ENCODE results near the gene EMX1.

Gene EMX1

DNA sequence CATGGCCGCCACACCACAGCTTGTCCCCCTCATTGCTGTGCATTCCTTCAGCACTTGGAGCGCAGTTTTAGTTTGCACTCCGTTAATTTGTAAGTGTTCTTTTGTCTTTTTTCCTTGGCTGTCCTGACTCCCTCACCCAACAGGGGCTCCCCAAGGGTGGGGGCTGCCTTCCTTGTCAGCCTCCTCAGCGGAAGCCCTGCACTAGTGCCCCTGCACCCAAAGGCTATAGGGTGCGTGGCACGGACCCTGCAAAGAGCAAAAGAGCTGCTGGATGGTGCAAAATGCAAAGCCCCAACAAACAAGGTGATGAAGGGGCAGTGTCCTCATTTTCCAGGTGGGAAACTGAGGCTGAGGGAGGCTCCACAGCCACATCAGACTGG is 46.8 kb downstream of the EMX1 start:
- H3K4me3 ChIP-seq (replicated peaks; ENCODE audit: insufficient read depth, low read length): no peak overlapping the region
- H3K27ac ChIP-seq (replicated peaks): no peak overlapping the region
- DNase-seq (ENCODE audit: low read depth in 1 of 2, low spot score in 1 of 2): no peak
- TF ChIP-seq, protein P1, sequence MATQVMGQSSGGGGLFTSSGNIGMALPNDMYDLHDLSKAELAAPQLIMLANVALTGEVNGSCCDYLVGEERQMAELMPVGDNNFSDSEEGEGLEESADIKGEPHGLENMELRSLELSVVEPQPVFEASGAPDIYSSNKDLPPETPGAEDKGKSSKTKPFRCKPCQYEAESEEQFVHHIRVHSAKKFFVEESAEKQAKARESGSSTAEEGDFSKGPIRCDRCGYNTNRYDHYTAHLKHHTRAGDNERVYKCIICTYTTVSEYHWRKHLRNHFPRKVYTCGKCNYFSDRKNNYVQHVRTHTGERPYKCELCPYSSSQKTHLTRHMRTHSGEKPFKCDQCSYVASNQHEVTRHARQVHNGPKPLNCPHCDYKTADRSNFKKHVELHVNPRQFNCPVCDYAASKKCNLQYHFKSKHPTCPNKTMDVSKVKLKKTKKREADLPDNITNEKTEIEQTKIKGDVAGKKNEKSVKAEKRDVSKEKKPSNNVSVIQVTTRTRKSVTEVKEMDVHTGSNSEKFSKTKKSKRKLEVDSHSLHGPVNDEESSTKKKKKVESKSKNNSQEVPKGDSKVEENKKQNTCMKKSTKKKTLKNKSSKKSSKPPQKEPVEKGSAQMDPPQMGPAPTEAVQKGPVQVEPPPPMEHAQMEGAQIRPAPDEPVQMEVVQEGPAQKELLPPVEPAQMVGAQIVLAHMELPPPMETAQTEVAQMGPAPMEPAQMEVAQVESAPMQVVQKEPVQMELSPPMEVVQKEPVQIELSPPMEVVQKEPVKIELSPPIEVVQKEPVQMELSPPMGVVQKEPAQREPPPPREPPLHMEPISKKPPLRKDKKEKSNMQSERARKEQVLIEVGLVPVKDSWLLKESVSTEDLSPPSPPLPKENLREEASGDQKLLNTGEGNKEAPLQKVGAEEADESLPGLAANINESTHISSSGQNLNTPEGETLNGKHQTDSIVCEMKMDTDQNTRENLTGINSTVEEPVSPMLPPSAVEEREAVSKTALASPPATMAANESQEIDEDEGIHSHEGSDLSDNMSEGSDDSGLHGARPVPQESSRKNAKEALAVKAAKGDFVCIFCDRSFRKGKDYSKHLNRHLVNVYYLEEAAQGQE (IDR thresholded peaks at IDR 0.05; ENCODE audit: insufficient replicate concordance, low read depth): no peak
- no peak for TF ChIP-seq POLR2AphosphoS5 (IDR thresholded peaks at IDR 0.05; ENCODE audit: low read depth)
- TF ChIP-seq, protein P2, sequence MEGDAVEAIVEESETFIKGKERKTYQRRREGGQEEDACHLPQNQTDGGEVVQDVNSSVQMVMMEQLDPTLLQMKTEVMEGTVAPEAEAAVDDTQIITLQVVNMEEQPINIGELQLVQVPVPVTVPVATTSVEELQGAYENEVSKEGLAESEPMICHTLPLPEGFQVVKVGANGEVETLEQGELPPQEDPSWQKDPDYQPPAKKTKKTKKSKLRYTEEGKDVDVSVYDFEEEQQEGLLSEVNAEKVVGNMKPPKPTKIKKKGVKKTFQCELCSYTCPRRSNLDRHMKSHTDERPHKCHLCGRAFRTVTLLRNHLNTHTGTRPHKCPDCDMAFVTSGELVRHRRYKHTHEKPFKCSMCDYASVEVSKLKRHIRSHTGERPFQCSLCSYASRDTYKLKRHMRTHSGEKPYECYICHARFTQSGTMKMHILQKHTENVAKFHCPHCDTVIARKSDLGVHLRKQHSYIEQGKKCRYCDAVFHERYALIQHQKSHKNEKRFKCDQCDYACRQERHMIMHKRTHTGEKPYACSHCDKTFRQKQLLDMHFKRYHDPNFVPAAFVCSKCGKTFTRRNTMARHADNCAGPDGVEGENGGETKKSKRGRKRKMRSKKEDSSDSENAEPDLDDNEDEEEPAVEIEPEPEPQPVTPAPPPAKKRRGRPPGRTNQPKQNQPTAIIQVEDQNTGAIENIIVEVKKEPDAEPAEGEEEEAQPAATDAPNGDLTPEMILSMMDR (IDR thresholded peaks at IDR 0.05; ENCODE audit: insufficient read depth, low read length): no peak
- no peak for TF ChIP-seq GABPA (IDR thresholded peaks at IDR 0.05; ENCODE audit: low read depth)
- no peak for TF ChIP-seq SPI1 (IDR thresholded peaks at IDR 0.05; ENCODE audit: borderline replicate concordance, low read depth)
- no peaks in the 10 kb centered on the region for H3K27me3 ChIP-seq (ENCODE audit: insufficient read depth, poor library complexity, severe bottlenecking)

DNA sequence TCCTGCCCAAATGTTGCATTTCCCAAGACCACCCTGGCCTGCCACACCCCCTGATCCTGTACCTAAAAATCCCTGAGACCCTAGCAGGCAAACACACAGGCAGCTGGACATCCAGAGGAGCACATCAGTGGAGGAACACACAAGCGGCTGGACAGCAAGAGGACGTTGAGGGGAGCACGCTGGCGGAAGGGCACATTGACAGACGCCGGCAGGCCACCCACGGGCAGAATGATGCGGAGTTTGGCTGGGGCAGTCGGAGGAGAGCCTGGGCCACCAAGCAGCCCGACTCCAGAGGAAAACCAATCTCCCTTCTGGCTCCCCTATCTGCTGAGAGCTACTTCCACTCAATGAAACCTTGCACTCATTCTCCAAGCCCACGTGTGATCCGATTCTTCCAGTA is 47.7 kb downstream of the EMX1 start:
- DNase-seq (ENCODE audit: low read depth in 1 of 2, low spot score in 1 of 2): no peak
- no peak overlapping the region for H3K4me3 ChIP-seq (replicated peaks; ENCODE audit: insufficient read depth, low read length)
- H3K27me3 ChIP-seq (ENCODE audit: insufficient read depth, poor library complexity, severe bottlenecking): no peaks in the 10 kb centered on the region
- TF ChIP-seq, protein P2 (IDR thresholded peaks at IDR 0.05; ENCODE audit: insufficient read depth, low read length): no peak
- TF ChIP-seq GABPA (IDR thresholded peaks at IDR 0.05; ENCODE audit: low read depth): no peak
- no peak for TF ChIP-seq SPI1 (IDR thresholded peaks at IDR 0.05; ENCODE audit: borderline replicate concordance, low read depth)
- no peak for TF ChIP-seq POLR2AphosphoS5 (IDR thresholded peaks at IDR 0.05; ENCODE audit: low read depth)
- TF ChIP-seq, protein P1 (IDR thresholded peaks at IDR 0.05; ENCODE audit: insufficient replicate concordance, low read depth): no peak
- no peak overlapping the region for H3K27ac ChIP-seq (replicated peaks)

DNA sequence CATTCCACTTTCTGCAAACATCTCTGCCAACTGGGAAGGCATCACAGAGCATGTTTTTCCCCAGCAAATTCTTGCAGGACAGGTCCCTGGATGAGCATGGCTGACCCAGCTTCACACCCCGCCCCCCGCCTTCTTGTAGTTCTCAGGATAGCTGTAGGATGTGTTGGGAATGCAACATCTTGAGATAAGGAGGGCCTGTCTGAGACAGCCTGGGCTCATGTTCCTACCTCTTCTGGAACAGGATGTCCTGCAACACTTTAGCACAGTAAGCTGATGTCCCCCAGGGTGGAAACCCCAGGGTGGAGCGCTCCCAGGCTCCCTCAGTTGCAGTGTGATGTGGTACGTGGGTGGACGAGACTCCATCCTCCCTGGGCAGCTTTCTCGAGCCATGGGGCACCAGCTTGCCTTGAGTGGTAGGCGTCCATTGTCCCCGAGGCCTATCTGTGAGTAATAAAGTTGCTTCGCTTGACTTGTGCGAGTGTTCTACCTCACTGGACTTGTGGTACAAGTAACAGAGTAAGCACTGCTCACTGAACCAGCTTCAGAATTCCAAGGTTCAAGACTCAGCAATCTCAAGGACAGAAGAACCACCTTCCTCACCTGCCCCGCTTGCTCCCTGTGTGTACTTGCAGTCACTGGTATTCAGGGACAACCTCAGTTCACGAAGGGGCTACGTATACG is 48.6 kb downstream of the EMX1 start:
- no peak for DNase-seq (ENCODE audit: low read depth in 1 of 2, low spot score in 1 of 2)
- Histone ChIP-seq H3K27ac (replicated peaks) (no peak overlapping the region), H3K27me3 (ENCODE audit: insufficient read depth, poor library complexity, severe bottlenecking) (no peaks in the 10 kb centered on the region), H3K4me3 (replicated peaks; ENCODE audit: insufficient read depth, low read length) (no peak overlapping the region)
- no peak for TF ChIP-seq GABPA (IDR thresholded peaks at IDR 0.05; ENCODE audit: low read depth)
- TF ChIP-seq, protein P2 (IDR thresholded peaks at IDR 0.05; ENCODE audit: insufficient read depth, low read length): no peak

DNA sequence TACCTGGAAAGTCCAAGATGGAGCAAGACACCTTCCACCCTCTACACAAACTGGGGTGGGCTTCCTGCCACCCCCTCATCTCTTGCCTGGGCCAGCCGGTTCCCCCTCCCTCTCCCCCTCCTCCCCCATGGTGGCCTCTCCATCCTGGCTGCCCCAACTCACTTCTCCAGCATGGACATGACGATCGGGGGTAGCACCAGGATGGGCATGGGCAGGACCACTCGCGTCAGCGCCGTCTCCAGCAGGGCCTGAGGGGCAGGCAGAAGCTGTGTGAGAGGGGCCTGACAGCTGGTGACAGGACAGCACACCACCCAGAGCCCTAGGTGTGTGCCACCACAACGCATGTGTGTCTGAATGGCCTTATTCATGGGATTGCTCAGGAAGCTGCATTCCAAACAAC is 51.0 kb downstream of the EMX1 start:
- no peak for DNase-seq (ENCODE audit: low read depth in 1 of 2, low spot score in 1 of 2)
- H3K27ac ChIP-seq (replicated peaks): no peak overlapping the region
- no peaks in the 10 kb centered on the region for H3K27me3 ChIP-seq (ENCODE audit: insufficient read depth, poor library complexity, severe bottlenecking)
- H3K4me3 ChIP-seq (replicated peaks; ENCODE audit: insufficient read depth, low read length): no peak overlapping the region
- TF ChIP-seq GABPA (IDR thresholded peaks at IDR 0.05; ENCODE audit: low read depth): no peak
- TF ChIP-seq, protein P2 (IDR thresholded peaks at IDR 0.05; ENCODE audit: insufficient read depth, low read length): no peak
- TF ChIP-seq, protein P1 (IDR thresholded peaks at IDR 0.05; ENCODE audit: insufficient replicate concordance, low read depth): no peak
- no peak for TF ChIP-seq POLR2AphosphoS5 (IDR thresholded peaks at IDR 0.05; ENCODE audit: low read depth)
- no peak for TF ChIP-seq SPI1 (IDR thresholded peaks at IDR 0.05; ENCODE audit: borderline replicate concordance, low read depth)
